HL-60 (cell line): Measurements from ENCODE around the gene PERCC1.

Experiments used
- DNase-seq, 2 experiments: peaks; one replicate each; pipeline ENCODE4 v3.0.0-alpha.2; 2010 to 2020; ENCODE audit warnings: low read depth in 1 of 2, low spot score in 1 of 2
- H3K27ac ChIP-seq: fragments of 250-450 bp; sonication (Bioruptor Pico); replicated peaks from 2 replicates; pipeline ENCODE4 v1.5.1; 2020; ENCODE audit warnings: mild to moderate bottlenecking, moderate library complexity
- H3K27me3 ChIP-seq: fragments of 250-450 bp; sonication (Bioruptor Pico); 2 replicates; pipeline ENCODE4 v1.5.1; 2021; ENCODE audit warnings: mild to moderate bottlenecking, moderate library complexity; ENCODE audit not compliant: insufficient read depth, poor library complexity, severe bottlenecking
- H3K4me3 ChIP-seq: replicated peaks from 2 replicates; pipeline ENCODE4 v1.5.1; 2011; ENCODE audit warnings: mild to moderate bottlenecking, control low read depth, low read length; ENCODE audit not compliant: insufficient read depth
- CTCF ChIP-seq: IDR thresholded peaks from one replicate; pipeline ENCODE4 v1.5.1; 2011; ENCODE audit warnings: low read length, control low read depth, inconsistent platforms; ENCODE audit not compliant: insufficient read depth
- GABPA ChIP-seq: IDR thresholded peaks from 2 replicates; pipeline ENCODE4 v1.6.1; 2012; ENCODE audit warnings: low read depth
- POLR2AphosphoS5 ChIP-seq: IDR thresholded peaks from 2 replicates; pipeline ENCODE4 v1.6.1; 2012; ENCODE audit warnings: low read depth
- SPI1 ChIP-seq: IDR thresholded peaks from 2 replicates; pipeline ENCODE4 v1.6.1; 2012; ENCODE audit warnings: low read depth, mild to moderate bottlenecking, borderline replicate concordance
- TF ChIP-seq, protein P1 (sequence below): IDR thresholded peaks from 2 replicates; pipeline ENCODE4 v1.6.1; 2012; ENCODE audit warnings: low read depth; ENCODE audit not compliant: insufficient replicate concordance

PERCC1 gene

GRCh38 chr16:1403036-1403435 is 27.8 kb upstream of the PERCC1 start:
- Histone ChIP-seq H3K4me3 (no peak overlapping the region), H3K27ac (no peak overlapping the region), H3K27me3 (no peaks in the 10 kb centered on the region)
- no peak for TF ChIP-seq SPI1
- TF ChIP-seq POLR2AphosphoS5, result no peak
- TF ChIP-seq GABPA, result no peak
- TF ChIP-seq, protein P1, sequence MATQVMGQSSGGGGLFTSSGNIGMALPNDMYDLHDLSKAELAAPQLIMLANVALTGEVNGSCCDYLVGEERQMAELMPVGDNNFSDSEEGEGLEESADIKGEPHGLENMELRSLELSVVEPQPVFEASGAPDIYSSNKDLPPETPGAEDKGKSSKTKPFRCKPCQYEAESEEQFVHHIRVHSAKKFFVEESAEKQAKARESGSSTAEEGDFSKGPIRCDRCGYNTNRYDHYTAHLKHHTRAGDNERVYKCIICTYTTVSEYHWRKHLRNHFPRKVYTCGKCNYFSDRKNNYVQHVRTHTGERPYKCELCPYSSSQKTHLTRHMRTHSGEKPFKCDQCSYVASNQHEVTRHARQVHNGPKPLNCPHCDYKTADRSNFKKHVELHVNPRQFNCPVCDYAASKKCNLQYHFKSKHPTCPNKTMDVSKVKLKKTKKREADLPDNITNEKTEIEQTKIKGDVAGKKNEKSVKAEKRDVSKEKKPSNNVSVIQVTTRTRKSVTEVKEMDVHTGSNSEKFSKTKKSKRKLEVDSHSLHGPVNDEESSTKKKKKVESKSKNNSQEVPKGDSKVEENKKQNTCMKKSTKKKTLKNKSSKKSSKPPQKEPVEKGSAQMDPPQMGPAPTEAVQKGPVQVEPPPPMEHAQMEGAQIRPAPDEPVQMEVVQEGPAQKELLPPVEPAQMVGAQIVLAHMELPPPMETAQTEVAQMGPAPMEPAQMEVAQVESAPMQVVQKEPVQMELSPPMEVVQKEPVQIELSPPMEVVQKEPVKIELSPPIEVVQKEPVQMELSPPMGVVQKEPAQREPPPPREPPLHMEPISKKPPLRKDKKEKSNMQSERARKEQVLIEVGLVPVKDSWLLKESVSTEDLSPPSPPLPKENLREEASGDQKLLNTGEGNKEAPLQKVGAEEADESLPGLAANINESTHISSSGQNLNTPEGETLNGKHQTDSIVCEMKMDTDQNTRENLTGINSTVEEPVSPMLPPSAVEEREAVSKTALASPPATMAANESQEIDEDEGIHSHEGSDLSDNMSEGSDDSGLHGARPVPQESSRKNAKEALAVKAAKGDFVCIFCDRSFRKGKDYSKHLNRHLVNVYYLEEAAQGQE, result no peak
- no peak for TF ChIP-seq CTCF
- DNase-seq, result no peak

DNA sequence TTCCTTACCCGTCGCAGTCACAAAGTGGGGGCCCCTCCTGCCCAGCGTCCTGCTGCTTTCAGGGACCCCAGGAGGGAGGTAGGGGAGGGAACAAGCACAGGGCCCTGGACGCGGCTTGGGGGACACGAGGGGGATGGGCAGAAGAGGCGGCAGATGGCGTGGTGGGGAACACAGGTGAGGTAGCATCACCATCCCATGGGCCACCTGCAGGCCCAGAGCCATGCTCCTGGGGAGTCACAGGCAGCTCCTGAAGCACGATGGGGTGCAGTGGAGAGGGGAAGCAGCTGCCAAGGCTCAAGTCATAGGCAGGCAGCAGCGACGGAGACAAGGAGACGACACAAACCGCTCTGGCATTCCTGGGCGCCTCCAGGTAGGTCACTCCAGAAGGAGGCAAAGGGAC is 27.1 kb upstream of the PERCC1 start:
- H3K27ac ChIP-seq, result no peak overlapping the region
- no peak for DNase-seq
- no peak for TF ChIP-seq GABPA
- TF ChIP-seq POLR2AphosphoS5, result no peak
- no peak for TF ChIP-seq SPI1
- no peak for TF ChIP-seq CTCF
- TF ChIP-seq, protein P1, result no peak
- H3K4me3 ChIP-seq, result no peak overlapping the region
- H3K27me3 ChIP-seq, result no peaks in the 10 kb centered on the region

GRCh38 chr16:1407753-1408152 is 23.1 kb upstream of the PERCC1 start:
- TF ChIP-seq, protein P1, result no peak
- no peak for TF ChIP-seq CTCF
- no peak for TF ChIP-seq GABPA
- TF ChIP-seq SPI1, result no peak
- no peak for TF ChIP-seq POLR2AphosphoS5
- Histone ChIP-seq H3K27me3 (no peaks in the 10 kb centered on the region), H3K4me3 (0 out of 2 replicates have a peak overlapping the region, but pooled peaks have one; percentile 7), H3K27ac (no peak overlapping the region)
- DNase-seq, result no peak
